Endothelial cell (in vitro differentiated cells): Measurements from ENCODE around the gene CCDC38. TPM values are rescaled to one million over a fixed set of nuclear protein-coding genes. Genes with fewer than 3 reads are reported as not detected.

Experiments
- DNase-seq: peaks from one replicate; pipeline ENCODE4 v3.0.0; 2021; ENCODE audit warnings: low spot score
- H3K27ac Mint-ChIP-seq: one replicate; pipeline ENCODE4 v1.8.0; 2021; ENCODE audit warnings: mixed read lengths, inconsistent platforms; ENCODE audit not compliant: unreplicated experiment
- H3K27me3 Mint-ChIP-seq: one replicate; pipeline ENCODE4 v1.8.0; 2021; ENCODE audit warnings: mild to moderate bottlenecking, moderate library complexity, mixed read lengths, inconsistent platforms; ENCODE audit not compliant: unreplicated experiment
- H3K36me3 Mint-ChIP-seq: one replicate; pipeline ENCODE4 v1.8.0; 2021; ENCODE audit warnings: mild to moderate bottlenecking, low read depth, mixed read lengths, inconsistent platforms; ENCODE audit not compliant: unreplicated experiment
- H3K4me1 Mint-ChIP-seq: one replicate; pipeline ENCODE4 v1.8.0; 2021; ENCODE audit warnings: mild to moderate bottlenecking, mixed read lengths, inconsistent platforms; ENCODE audit not compliant: unreplicated experiment
- H3K4me3 Mint-ChIP-seq: one replicate; pipeline ENCODE4 v1.8.0; 2021; ENCODE audit warnings: mild to moderate bottlenecking, mixed read lengths, inconsistent platforms; ENCODE audit not compliant: unreplicated experiment
- H3K9me3 Mint-ChIP-seq: one replicate; pipeline ENCODE4 v1.8.0; 2021; ENCODE audit warnings: mixed read lengths, inconsistent platforms; ENCODE audit not compliant: unreplicated experiment
- total RNA-seq: library from RNA; stranded (reverse); fragmentation: NEBNext Ultra II Directional; extraction: Animal tissue kit (Norgen Biotek cat#: 25700); gene quantifications from one replicate; pipeline ENCODE4 v1.2.1, GENCODE V29; 2021; ENCODE audit not compliant: unreplicated experiment
- TF ChIP-seq, protein P1 (sequence below): fragments of 200-600 bp; sonication (generic); IDR thresholded peaks from one replicate; pipeline ENCODE4 v1.5.0; 2021; ENCODE audit warnings: antibody characterized with exemption; ENCODE audit not compliant: unreplicated experiment

The CCDC38 gene
- total RNA-seq, 1 donor from 2014 or later = not detected

DNA sequence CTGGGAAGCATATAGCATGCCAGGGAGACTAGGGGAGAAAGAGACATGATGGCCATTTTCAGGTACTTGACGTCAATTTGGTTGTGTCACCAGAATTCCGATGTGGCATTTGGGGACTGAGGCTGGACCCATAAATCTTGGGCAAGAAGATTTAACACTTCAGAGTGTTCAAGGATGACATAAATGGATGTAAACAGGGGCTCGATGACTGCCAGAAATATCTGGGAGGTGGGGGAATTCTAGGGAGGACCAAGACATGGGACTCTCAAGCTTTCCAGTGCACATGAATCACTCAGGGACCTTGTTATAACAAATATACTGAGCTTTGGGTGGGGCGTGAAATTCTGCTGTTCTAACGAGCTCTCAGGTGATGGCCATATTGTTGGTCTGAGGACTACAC, 35.9 kb upstream of the CCDC38 start:
- H3K9me3 Mint-ChIP-seq = no peaks in the 10 kb centered on the region
- H3K4me3 Mint-ChIP-seq = no peak overlapping the region
- no peaks in the 10 kb centered on the region for H3K36me3 Mint-ChIP-seq
- no peak overlapping the region for H3K27ac Mint-ChIP-seq
- TF ChIP-seq, protein P1, sequence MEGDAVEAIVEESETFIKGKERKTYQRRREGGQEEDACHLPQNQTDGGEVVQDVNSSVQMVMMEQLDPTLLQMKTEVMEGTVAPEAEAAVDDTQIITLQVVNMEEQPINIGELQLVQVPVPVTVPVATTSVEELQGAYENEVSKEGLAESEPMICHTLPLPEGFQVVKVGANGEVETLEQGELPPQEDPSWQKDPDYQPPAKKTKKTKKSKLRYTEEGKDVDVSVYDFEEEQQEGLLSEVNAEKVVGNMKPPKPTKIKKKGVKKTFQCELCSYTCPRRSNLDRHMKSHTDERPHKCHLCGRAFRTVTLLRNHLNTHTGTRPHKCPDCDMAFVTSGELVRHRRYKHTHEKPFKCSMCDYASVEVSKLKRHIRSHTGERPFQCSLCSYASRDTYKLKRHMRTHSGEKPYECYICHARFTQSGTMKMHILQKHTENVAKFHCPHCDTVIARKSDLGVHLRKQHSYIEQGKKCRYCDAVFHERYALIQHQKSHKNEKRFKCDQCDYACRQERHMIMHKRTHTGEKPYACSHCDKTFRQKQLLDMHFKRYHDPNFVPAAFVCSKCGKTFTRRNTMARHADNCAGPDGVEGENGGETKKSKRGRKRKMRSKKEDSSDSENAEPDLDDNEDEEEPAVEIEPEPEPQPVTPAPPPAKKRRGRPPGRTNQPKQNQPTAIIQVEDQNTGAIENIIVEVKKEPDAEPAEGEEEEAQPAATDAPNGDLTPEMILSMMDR = no peak
- no peak for DNase-seq
- H3K27me3 Mint-ChIP-seq = peaks cover 3% of the 10 kb centered on the region
- H3K4me1 Mint-ChIP-seq = no peaks in the 10 kb centered on the region

DNA sequence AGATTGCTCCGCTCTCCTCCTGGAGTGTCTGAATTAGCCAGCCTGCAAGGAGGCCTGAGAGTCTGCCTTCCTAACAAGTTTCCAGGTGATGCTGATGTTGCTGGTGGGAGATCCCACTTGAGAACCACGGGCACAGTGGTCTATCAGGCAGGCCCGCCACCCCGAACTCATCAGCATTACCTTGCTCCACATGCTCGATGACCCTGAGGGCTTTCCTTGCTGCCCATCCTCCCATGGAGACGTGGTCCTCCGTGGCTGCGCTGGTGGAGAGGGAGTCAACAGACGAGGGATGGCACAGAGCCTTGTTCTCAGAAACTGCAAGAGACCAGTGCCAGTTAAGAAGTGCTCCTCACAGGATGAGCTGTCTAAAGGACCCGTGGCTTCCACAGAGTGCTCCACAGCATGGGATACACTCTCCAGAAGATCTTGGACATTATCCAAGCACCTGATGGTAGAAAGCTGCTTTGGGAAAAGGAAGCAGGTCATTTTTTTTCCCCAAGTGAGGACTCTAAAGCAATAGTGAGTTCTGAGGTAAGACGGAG, 35.4 kb upstream of the CCDC38 start:
- H3K4me3 Mint-ChIP-seq = no peak overlapping the region
- no peak for DNase-seq
- H3K9me3 Mint-ChIP-seq = no peaks in the 10 kb centered on the region
- peaks cover 3% of the 10 kb centered on the region for H3K27me3 Mint-ChIP-seq
- TF ChIP-seq, protein P1 = no peak
- H3K36me3 Mint-ChIP-seq = no peaks in the 10 kb centered on the region
- H3K4me1 Mint-ChIP-seq = no peaks in the 10 kb centered on the region
- H3K27ac Mint-ChIP-seq = no peak overlapping the region

DNA sequence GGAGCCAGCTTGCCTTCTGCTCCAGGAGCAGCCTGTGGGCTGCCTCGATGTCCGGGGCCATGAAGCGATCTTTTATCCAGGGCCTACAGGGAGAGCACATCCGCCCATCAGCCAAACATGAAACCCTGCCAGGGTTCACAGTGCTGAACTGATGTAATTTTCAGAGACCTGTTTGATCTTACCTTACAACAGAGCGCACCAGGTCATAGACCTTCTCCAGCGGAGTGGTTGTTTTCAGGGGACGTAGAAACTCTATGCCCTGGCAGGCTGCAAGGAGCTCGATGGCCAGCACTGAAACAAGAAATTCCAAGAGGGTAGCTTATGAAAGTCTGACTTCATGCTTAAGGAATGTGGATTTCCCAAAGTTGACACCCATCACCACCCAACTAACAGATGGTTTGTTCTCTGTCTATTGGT, 34.0 kb upstream of the CCDC38 start:
- H3K27ac Mint-ChIP-seq = no peak overlapping the region
- no peak for DNase-seq
- no peaks in the 10 kb centered on the region for H3K4me1 Mint-ChIP-seq
- TF ChIP-seq, protein P1 = no peak
- H3K27me3 Mint-ChIP-seq = peaks cover 4% of the 10 kb centered on the region
- H3K9me3 Mint-ChIP-seq = no peaks in the 10 kb centered on the region
- no peak overlapping the region for H3K4me3 Mint-ChIP-seq
- H3K36me3 Mint-ChIP-seq = no peaks in the 10 kb centered on the region

DNA sequence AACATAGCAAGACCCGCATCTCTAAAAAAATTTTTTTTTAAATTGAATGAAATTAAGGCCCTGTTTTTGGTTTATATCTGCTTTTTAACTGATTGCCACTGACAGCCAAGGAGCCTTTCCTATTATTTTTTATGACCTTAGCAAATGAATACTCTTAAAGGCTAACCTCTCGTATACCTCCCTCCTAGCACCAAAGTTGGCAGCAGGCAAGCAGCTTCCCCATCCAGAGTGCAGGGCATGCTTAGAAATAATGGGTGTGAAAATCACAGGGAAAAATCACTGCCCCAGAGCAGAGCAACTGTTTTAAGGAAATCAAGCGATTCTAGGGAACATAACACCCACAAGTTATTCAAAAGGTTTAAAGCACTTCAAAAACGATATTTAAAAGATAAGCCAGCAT, 33.1 kb upstream of the CCDC38 start:
- H3K36me3 Mint-ChIP-seq = peaks cover 3% of the 10 kb centered on the region
- no peaks in the 10 kb centered on the region for H3K4me1 Mint-ChIP-seq
- no peaks in the 10 kb centered on the region for H3K9me3 Mint-ChIP-seq
- DNase-seq = no peak
- TF ChIP-seq, protein P1 = no peak
- H3K27me3 Mint-ChIP-seq = peaks cover 6% of the 10 kb centered on the region
- no peak overlapping the region for H3K4me3 Mint-ChIP-seq
- no peak overlapping the region for H3K27ac Mint-ChIP-seq

DNA sequence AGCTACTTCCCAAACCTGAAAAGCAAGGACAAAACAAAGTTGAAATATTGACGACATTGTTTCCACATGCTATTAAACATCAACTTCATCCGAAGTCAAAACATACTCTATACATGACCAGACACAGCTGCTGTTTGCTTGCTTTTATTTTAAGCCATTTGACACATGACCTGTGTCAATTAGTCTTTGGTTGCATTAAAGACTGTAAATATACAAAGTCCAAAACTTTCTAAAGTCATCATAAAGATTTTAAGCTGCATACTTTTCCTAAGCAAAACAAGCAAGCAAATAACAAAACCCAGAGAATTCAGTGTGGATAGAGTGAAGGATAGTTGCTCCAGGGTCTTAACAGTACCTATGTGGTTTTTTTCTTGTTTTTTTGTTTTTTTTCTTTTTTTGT, 31.9 kb upstream of the CCDC38 start:
- H3K27me3 Mint-ChIP-seq = peaks cover 7% of the 10 kb centered on the region
- TF ChIP-seq, protein P1 = no peak
- no peak for DNase-seq
- H3K36me3 Mint-ChIP-seq = peaks cover 5% of the 10 kb centered on the region
- no peak overlapping the region for H3K4me3 Mint-ChIP-seq
- no peaks in the 10 kb centered on the region for H3K9me3 Mint-ChIP-seq
- H3K4me1 Mint-ChIP-seq = no peaks in the 10 kb centered on the region
- no peak overlapping the region for H3K27ac Mint-ChIP-seq
